H9 (cell line): Measurements from ENCODE around the gene SYCE3. TPM values are rescaled to one million over a fixed set of nuclear protein-coding genes. Genes with fewer than 3 reads are reported as not detected.

ENCODE experiments used
- DNase-seq: peaks from one replicate; pipeline ENCODE4 v3.0.0-alpha.2; 2017
- H2AFZ ChIP-seq: one replicate; pipeline ENCODE4 v1.6.1; 2013; ENCODE audit warnings: mild to moderate bottlenecking, low read length, control low read depth, moderate library complexity
- H2AK5ac ChIP-seq: 2 replicates; pipeline ENCODE4 v1.6.1; 2013; ENCODE audit warnings: low read length, control low read depth, mixed read lengths; ENCODE audit not compliant: insufficient read length
- H2BK120ac ChIP-seq: one replicate; pipeline ENCODE4 v1.6.1; 2013; ENCODE audit warnings: low read depth, mild to moderate bottlenecking, low read length, control low read depth, inconsistent platforms; ENCODE audit not compliant: poor library complexity, severe bottlenecking
- H2BK12ac ChIP-seq: 2 replicates; pipeline ENCODE4 v1.6.1; 2013; ENCODE audit warnings: low read length, control low read depth, mixed read lengths, low read depth; ENCODE audit not compliant: insufficient read length
- H2BK15ac ChIP-seq: 2 replicates; pipeline ENCODE4 v1.6.1; 2013; ENCODE audit warnings: low read depth, low read length, control low read depth
- H2BK20ac ChIP-seq: one replicate; pipeline ENCODE4 v1.6.1; 2013; ENCODE audit warnings: low read depth, mild to moderate bottlenecking, low read length, control low read depth, inconsistent platforms; ENCODE audit not compliant: poor library complexity, severe bottlenecking
- H2BK5ac ChIP-seq: 2 replicates; pipeline ENCODE4 v1.6.1; 2013; ENCODE audit warnings: low read length, control low read depth, mixed read lengths; ENCODE audit not compliant: insufficient read length
- H3K14ac ChIP-seq: 2 replicates; pipeline ENCODE4 v1.6.1; 2013; ENCODE audit warnings: low read length, control low read depth; ENCODE audit not compliant: insufficient read depth
- H3K18ac ChIP-seq: 2 replicates; pipeline ENCODE4 v1.6.1; 2013; ENCODE audit warnings: low read depth, mild to moderate bottlenecking, mixed read lengths, low read length, control low read depth; ENCODE audit not compliant: insufficient read length
- H3K23ac ChIP-seq: 2 replicates; pipeline ENCODE4 v1.6.1; 2013; ENCODE audit warnings: low read length, control low read depth, mixed read lengths, low read depth; ENCODE audit not compliant: insufficient read length
- H3K23me2 ChIP-seq: 2 replicates; pipeline ENCODE4 v1.6.1; 2013; ENCODE audit warnings: low read depth, mild to moderate bottlenecking, mixed read lengths, low read length, control low read depth; ENCODE audit not compliant: insufficient read length, poor library complexity, severe bottlenecking
- H3K27ac ChIP-seq: 2 replicates; pipeline ENCODE4 v1.5.1; 2013; ENCODE audit warnings: low read length, control low read depth, mixed read lengths, low read depth; ENCODE audit not compliant: insufficient read length
- H3K27me3 ChIP-seq: 2 replicates; pipeline ENCODE4 v1.6.1; 2013; ENCODE audit warnings: low read length, control low read depth, inconsistent platforms; ENCODE audit not compliant: insufficient read depth
- H3K4ac ChIP-seq: 2 replicates; pipeline ENCODE4 v1.6.1; 2013; ENCODE audit warnings: low read depth, mild to moderate bottlenecking, control low read depth, inconsistent platforms, low read length, moderate library complexity
- H3K4me1 ChIP-seq: 2 replicates; pipeline ENCODE4 v1.6.1; 2013; ENCODE audit warnings: low read length, control low read depth, inconsistent platforms; ENCODE audit not compliant: insufficient read depth
- H3K4me2 ChIP-seq: 2 replicates; pipeline ENCODE4 v1.6.1; 2013; ENCODE audit warnings: low read length, control low read depth, mixed read lengths; ENCODE audit not compliant: insufficient read length, insufficient read depth
- H3K56ac ChIP-seq: 2 replicates; pipeline ENCODE4 v1.6.1; 2013; ENCODE audit warnings: low read depth, mild to moderate bottlenecking, mixed read lengths, low read length, control low read depth; ENCODE audit not compliant: insufficient read length
- H3K79me1 ChIP-seq: 2 replicates; pipeline ENCODE4 v1.6.1; 2013; ENCODE audit warnings: low read depth, mild to moderate bottlenecking, moderate library complexity, low read length, control low read depth, inconsistent platforms; ENCODE audit not compliant: insufficient read depth, poor library complexity, severe bottlenecking
- H3K79me2 ChIP-seq: 2 replicates; pipeline ENCODE4 v1.6.1; 2013; ENCODE audit warnings: low read length, control low read depth, inconsistent platforms; ENCODE audit not compliant: insufficient read depth
- H3K9ac ChIP-seq: 2 replicates; pipeline ENCODE4 v1.6.1; 2013; ENCODE audit warnings: low read length, control low read depth, mixed read lengths; ENCODE audit not compliant: insufficient read length; ENCODE audit errors: extremely low read depth
- H3K9me3 ChIP-seq: one replicate; pipeline ENCODE4 v1.6.1; 2013; ENCODE audit warnings: low read depth, low read length, inconsistent platforms; ENCODE audit not compliant: control insufficient read depth
- H3T11ph ChIP-seq: one replicate; pipeline ENCODE4 v1.6.1; 2013; ENCODE audit warnings: mild to moderate bottlenecking, low read length, control low read depth, inconsistent platforms
- H4K20me1 ChIP-seq: one replicate; pipeline ENCODE4 v1.6.1; 2013; ENCODE audit not compliant: control insufficient read depth, insufficient read length, insufficient read depth
- H4K5ac ChIP-seq: 2 replicates; pipeline ENCODE4 v1.6.1; 2013; ENCODE audit warnings: low read depth, mild to moderate bottlenecking, mixed read lengths, low read length, control low read depth; ENCODE audit not compliant: insufficient read length
- H4K8ac ChIP-seq: replicated peaks from 2 replicates; pipeline ENCODE4 v1.6.1; 2013; ENCODE audit warnings: low read length, control low read depth, mixed read lengths, low read depth; ENCODE audit not compliant: insufficient read length
- H4K91ac ChIP-seq: 2 replicates; pipeline ENCODE4 v1.6.1; 2013; ENCODE audit warnings: low read depth, mild to moderate bottlenecking, moderate library complexity, mixed read lengths, low read length, control low read depth; ENCODE audit not compliant: insufficient read length
- H3K27ac Mint-ChIP-seq, 3 experiments: 2 replicates in 2 of 3; 3 replicates in 1 of 3; pipeline ENCODE4 v1.8.0; 2020 to 2021; ENCODE audit warnings: mixed read lengths in 3 of 3, mild to moderate bottlenecking in 1 of 3, moderate library complexity in 1 of 3
- H3K27me3 Mint-ChIP-seq: 2 replicates; pipeline ENCODE4 v1.8.0; 2021; ENCODE audit warnings: low read depth, mild to moderate bottlenecking, moderate library complexity, mixed read lengths
- H3K36me3 Mint-ChIP-seq, 3 experiments: 2 replicates in 2 of 3; 3 replicates in 1 of 3; pipeline ENCODE4 v1.8.0; 2020 to 2021; ENCODE audit warnings: low read depth in 3 of 3, mixed read lengths in 3 of 3; ENCODE audit not compliant: insufficient read depth in 1 of 3
- H3K4me1 Mint-ChIP-seq, 2 experiments: 2 replicates each; pipeline ENCODE4 v1.8.0; 2020; ENCODE audit warnings: mixed read lengths in 2 of 2
- H3K4me3 Mint-ChIP-seq, 2 experiments: 2 replicates in 1 of 2; 3 replicates in 1 of 2; pipeline ENCODE4 v1.8.0; 2020 to 2021; ENCODE audit warnings: mild to moderate bottlenecking in 2 of 2, mixed read lengths in 2 of 2, moderate library complexity in 1 of 2
- H3K9me3 Mint-ChIP-seq, 2 experiments: 2 replicates in 1 of 2; 3 replicates in 1 of 2; pipeline ENCODE4 v1.8.0; 2020; ENCODE audit warnings: mild to moderate bottlenecking in 2 of 2, mixed read lengths in 2 of 2, moderate library complexity in 1 of 2
- WGBS: extraction: QIAGEN DNeasy Blood & Tissue Kit; methylation state at CpG from one replicate; pipeline ENCODE4 v1.1.7; 2013; ENCODE audit warnings: missing lambda C conversion rate, low lambda C conversion rate, mixed read lengths; ENCODE audit not compliant: insufficient read length; ENCODE audit errors: extremely low coverage; 5-methylcytosine and 5-hydroxymethylcytosine counted together
- total RNA-seq: library from RNA; stranded (reverse); gene quantifications from 2 replicates; pipeline ENCODE4 v1.2.1, GENCODE V29; 2021
- TF ChIP-seq, protein P1 (sequence below): fragments of 200-600 bp; sonication (generic); conservative IDR thresholded peaks from 3 replicates; pipeline ENCODE4 v1.8.0; 2021; ENCODE audit warnings: antibody characterized with exemption, mild to moderate bottlenecking

SYCE3 gene
- total RNA-seq, 1 experiment from 2014 or later = 0.85 TPM

DNA sequence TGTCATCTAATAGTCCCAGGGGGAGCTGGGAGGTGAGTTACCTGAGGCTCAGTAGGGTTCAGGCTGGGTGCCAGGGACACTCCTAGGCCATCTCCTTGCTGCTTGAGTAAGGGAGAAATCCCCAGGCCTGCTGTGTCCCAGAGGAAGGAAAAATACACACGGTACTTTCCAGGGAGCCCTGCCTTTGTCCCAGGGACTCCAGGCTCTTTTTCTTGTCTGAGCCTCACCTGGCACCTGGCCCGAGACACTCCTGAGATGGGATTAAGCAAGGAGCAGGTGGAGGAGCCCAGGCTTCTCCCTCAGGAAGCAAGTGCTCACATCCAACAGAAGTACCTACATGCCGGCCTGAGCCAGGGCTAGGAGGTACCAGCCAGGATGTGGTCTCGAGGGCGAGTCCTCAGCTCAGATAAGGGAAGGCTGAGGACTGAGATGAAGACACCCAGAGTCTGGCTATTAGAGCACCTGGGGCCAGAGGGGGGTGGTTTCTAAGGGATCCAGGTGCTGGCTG is 17.9 kb downstream of the SYCE3 start:
- no peak overlapping the region for H2BK12ac ChIP-seq
- H2AK5ac ChIP-seq = no peak overlapping the region
- no peak overlapping the region for H3K4me2 ChIP-seq
- H3K4me1 ChIP-seq = no peaks in the 10 kb centered on the region
- H3K9me3 ChIP-seq = no peaks in the 10 kb centered on the region
- H3K27me3 Mint-ChIP-seq = peaks cover 44% of the 10 kb centered on the region
- H4K8ac ChIP-seq = no peak overlapping the region
- H3K23me2 ChIP-seq = peaks cover 2% of the 10 kb centered on the region
- WGBS = no CpG with 5 or more reads among the region's 5 CpGs
- no peak overlapping the region for H4K5ac ChIP-seq
- no peak overlapping the region for H3K56ac ChIP-seq
- DNase-seq = no peak
- no peak overlapping the region for H3K18ac ChIP-seq
- no peak overlapping the region for H3K23ac ChIP-seq
- H3K36me3 Mint-ChIP-seq = no peaks in the 10 kb centered on the region
- H2BK20ac ChIP-seq = no peak overlapping the region
- H2BK5ac ChIP-seq = no peak overlapping the region
- no peak overlapping the region for H3K14ac ChIP-seq
- H3T11ph ChIP-seq = no peak overlapping the region
- no peaks in the 10 kb centered on the region for H3K79me2 ChIP-seq
- no peak overlapping the region for H2AFZ ChIP-seq
- no peak overlapping the region for H4K91ac ChIP-seq
- H3K9ac ChIP-seq = no peak overlapping the region
- no peak overlapping the region for H2BK120ac ChIP-seq
- H3K4ac ChIP-seq = no peak overlapping the region
- TF ChIP-seq, protein P1, sequence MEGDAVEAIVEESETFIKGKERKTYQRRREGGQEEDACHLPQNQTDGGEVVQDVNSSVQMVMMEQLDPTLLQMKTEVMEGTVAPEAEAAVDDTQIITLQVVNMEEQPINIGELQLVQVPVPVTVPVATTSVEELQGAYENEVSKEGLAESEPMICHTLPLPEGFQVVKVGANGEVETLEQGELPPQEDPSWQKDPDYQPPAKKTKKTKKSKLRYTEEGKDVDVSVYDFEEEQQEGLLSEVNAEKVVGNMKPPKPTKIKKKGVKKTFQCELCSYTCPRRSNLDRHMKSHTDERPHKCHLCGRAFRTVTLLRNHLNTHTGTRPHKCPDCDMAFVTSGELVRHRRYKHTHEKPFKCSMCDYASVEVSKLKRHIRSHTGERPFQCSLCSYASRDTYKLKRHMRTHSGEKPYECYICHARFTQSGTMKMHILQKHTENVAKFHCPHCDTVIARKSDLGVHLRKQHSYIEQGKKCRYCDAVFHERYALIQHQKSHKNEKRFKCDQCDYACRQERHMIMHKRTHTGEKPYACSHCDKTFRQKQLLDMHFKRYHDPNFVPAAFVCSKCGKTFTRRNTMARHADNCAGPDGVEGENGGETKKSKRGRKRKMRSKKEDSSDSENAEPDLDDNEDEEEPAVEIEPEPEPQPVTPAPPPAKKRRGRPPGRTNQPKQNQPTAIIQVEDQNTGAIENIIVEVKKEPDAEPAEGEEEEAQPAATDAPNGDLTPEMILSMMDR = no peak
- H2BK15ac ChIP-seq = no peak overlapping the region
- H3K9me3 Mint-ChIP-seq = no peaks in the 10 kb centered on the region; a peak in 1 of 5 replicates
- no peak overlapping the region for H3K27ac ChIP-seq
- no peaks in the 10 kb centered on the region; a peak in 1 of 4 replicates for H3K4me1 Mint-ChIP-seq
- H3K27me3 ChIP-seq = no peaks in the 10 kb centered on the region; the same call in 1 of the 2 replicates
- H3K27ac Mint-ChIP-seq = no peak overlapping the region
- H4K20me1 ChIP-seq = no peaks in the 10 kb centered on the region
- no peaks in the 10 kb centered on the region for H3K79me1 ChIP-seq
- no peak overlapping the region for H3K4me3 Mint-ChIP-seq
